GM10266 (cell line): ENCODE results near the gene TNFRSF14.

Experiments
- DNase-seq: peaks from one replicate; pipeline ENCODE4 v3.0.0; 2012; ENCODE audit errors: extremely low spot score
- CTCF ChIP-seq: IDR thresholded peaks from 2 replicates; pipeline ENCODE4 v1.5.1; 2012; ENCODE audit warnings: mild to moderate bottlenecking, low read depth; ENCODE audit not compliant: control insufficient read depth, insufficient read depth; ENCODE audit errors: missing control alignments

TNFRSF14 gene

GRCh38 chr1:2556277-2556677 lies at the start of gene TNFRSF14:
Gene TNFRSF14 (plus strand): TSS chr1:2556371. CDS start chr1:2556665, 294 bp downstream.
- DNase-seq = peak; percentile 86
- TF ChIP-seq CTCF = no peak

- DNase-seq = no peak
- no peak for TF ChIP-seq CTCF
These were observed 49.1 kb upstream of the TNFRSF14 start for GRCh38 chr1:2506901-2507565.

GRCh38 chr1:2507744-2508155 lies 48.4 kb upstream of the TNFRSF14 start:
- TF ChIP-seq CTCF = no peak

DNA sequence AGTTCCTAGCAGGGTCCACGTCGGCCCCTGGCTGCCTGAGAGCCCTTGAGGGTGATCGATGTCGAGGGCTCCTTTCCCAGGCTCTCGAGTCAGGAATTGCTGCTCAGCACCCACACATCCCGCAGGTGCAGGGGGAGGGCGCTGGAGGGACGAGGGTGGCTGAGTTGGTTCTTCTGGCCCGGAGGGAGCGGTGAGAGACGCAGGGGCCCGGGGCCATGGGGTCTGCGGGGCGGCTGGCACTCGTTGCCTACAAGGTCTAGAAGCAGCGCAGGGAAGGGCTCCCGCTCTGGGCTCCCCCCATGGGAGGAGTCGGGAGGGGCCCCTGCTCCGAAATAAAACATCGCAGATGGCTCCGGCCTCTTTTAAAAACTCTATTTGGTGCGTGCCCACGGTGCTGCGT lies 48.0 kb upstream of the TNFRSF14 start:
- DNase-seq = no peak
- TF ChIP-seq CTCF = no peak

More at GRCh38 chr1:2507744-2508155, 48.4 kb upstream of the TNFRSF14 start:
- no peak for DNase-seq

DNA sequence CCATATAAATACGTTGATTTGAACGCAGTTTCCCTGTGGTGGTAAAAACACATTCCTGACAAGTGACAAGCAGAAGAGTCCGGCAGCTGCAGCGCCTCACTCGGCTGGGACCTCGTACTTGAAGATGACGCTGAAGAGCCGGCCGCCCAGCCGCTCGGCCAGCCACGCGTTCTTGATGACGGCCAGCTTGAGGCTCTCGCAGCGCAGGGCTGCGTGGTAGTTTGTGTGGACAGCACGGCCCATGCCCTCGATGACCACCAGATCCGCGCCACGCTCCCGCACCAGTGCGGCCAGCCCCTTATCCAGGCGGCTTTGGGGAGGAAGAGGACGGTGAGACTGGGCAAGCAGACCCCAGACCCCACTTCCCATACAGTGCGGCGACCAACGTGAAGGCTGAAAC lies 47.4 kb upstream of the TNFRSF14 start:
- no peak for DNase-seq
- no peak for TF ChIP-seq CTCF

GRCh38 chr1:2509589-2509988 lies 46.6 kb upstream of the TNFRSF14 start:
- no peak for DNase-seq
- TF ChIP-seq CTCF = no peak

DNA sequence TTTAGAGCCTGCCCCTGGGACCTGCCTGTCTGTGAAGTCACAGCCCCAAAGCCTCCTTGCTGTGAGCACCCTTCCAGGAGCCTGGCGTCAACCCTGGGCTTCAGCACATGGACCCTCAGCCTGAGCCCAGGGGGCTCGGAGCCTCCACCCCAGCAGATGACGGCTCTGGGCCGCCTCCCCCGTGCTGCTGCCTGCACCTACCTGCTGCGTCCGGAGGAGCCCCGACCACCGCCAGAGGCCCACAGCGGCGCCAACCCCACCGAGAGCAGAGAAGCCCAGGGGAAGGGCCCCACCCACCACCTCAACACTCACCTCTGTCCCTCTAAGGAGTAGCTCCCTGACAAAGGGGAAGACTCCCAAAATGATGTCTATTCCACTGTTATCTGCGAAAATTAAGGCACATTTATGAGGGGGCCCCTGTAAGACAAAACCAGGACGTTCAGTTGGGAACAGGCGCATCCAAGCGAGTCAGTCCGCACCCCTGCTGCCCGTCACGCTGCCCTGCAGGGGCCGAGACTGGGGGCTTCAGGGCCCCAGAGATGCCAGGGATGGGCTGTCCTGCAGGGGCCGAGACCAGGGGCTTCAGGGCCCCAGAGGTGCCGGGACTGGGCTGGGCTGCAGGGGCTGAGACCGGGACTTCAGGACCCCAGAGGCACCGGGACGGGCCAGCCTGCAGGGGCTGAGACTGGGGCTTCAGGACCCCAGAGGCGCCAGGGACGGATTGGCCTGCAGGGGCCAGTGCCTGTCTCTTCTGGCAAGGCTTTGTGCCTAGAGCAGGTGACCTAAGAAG lies 45.6 kb upstream of the TNFRSF14 start:
- TF ChIP-seq CTCF = no peak
- no peak for DNase-seq
